Measurements from ENCODE around the gene RHBDL1. TPM values are rescaled to one million over a fixed set of nuclear protein-coding genes. Genes with fewer than 3 reads are reported as not detected.
A peak's percentile ranks its signal among the peaks of the same experiment; 100 is the strongest.

The RHBDL1 gene
- total and polyA plus RNA-seq, 9 of the 15 experiments (the other 6 are each of a cell fraction or from before 2014, with no cell fraction given), result 0.03 to 5.6 (median 1.3) TPM; not detected in 1

GRCh38 chr16:723695-724094, 48.2 kb downstream of the RHBDL1 start:
- H3K9me3 ChIP-seq (replicated peaks; ENCODE audit: control insufficient read depth, insufficient read depth, low read depth, low read length), result no peaks in the 10 kb centered on the region
- WGBS (ENCODE audit: insufficient coverage, low coverage, missing lambda C conversion rate), result 76% methylated on average over 8 of the region's 9 CpGs
- ChIA-PET POLR2A (interaction anchor here (0.6 to 4.5 kb wide), 6 partner anchors 13 to 370 kb away, joined by 3 to 25 read pairs (median 3); no protein-coding TSS in a partner anchor), CTCF (ENCODE audit: low intra/inter-chr PET ratio) (no interaction called here)
- peak overlapping the region in 1 of 2 experiments; percentile 99; a peak in 2 of 4 replicates for H3K9ac ChIP-seq (ENCODE audit: insufficient read depth in 1 of 2, low read depth in 2 of 2, low read length in 2 of 2)
- intact Hi-C loops (cut with micrococcal nuclease), result no loop called here
- peaks cover 16% of the 10 kb centered on the region; the same call in 2 of the 3 replicates for H3K36me3 ChIP-seq (ENCODE audit: control insufficient read depth, insufficient read depth, low read length)
- FAIRE-seq, result no peak
- no peak overlapping the region for H2AFZ ChIP-seq (ENCODE audit: low read depth, low read length)
- in situ Hi-C loops (cut with MboI), result no loop called here
- no peak for ATAC-seq
- no peaks in the 10 kb centered on the region; the same call in 1 of the 2 replicates for H4K20me1 ChIP-seq (replicated peaks; ENCODE audit: control insufficient read depth, insufficient read depth, low read length)
- H3K27ac ChIP-seq (ENCODE audit: extremely low read depth, low read depth, low read length), result no peak overlapping the region
- H3K27me3 ChIP-seq (ENCODE audit: control insufficient read depth in 2 of 2, insufficient read depth in 2 of 2, low read length in 2 of 2), result no peaks in the 10 kb centered on the region
- DNase-seq (ENCODE audit: extremely low read depth in 1 of 4, low spot score in 3 of 4), result no peak
- no peak overlapping the region for H3K4me3 ChIP-seq
- no TSS peak for BruUV-seq (replicated peaks)
- H3K4me1 ChIP-seq (replicated peaks in 1 of 2; ENCODE audit: control insufficient read depth in 2 of 2, insufficient read depth in 2 of 2, low read length in 2 of 2), result peaks cover 18 to 96% of the 10 kb centered on the region in 2 experiments
- H3K4me2 ChIP-seq (ENCODE audit: insufficient read depth, low read length), result no peak overlapping the region
- H3K79me2 ChIP-seq (ENCODE audit: control insufficient read depth, insufficient read depth, low read length), result peaks cover 54% of the 10 kb centered on the region
- TF ChIP-seq, protein P1, sequence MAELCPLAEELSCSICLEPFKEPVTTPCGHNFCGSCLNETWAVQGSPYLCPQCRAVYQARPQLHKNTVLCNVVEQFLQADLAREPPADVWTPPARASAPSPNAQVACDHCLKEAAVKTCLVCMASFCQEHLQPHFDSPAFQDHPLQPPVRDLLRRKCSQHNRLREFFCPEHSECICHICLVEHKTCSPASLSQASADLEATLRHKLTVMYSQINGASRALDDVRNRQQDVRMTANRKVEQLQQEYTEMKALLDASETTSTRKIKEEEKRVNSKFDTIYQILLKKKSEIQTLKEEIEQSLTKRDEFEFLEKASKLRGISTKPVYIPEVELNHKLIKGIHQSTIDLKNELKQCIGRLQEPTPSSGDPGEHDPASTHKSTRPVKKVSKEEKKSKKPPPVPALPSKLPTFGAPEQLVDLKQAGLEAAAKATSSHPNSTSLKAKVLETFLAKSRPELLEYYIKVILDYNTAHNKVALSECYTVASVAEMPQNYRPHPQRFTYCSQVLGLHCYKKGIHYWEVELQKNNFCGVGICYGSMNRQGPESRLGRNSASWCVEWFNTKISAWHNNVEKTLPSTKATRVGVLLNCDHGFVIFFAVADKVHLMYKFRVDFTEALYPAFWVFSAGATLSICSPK (IDR thresholded peaks at IDR 0.05; ENCODE audit: borderline replicate concordance), result no peak
- TF ChIP-seq FOXA3 (CRISPR knock-in tag; conservative IDR thresholded peaks at IDR 0.05 in 1 of 2, IDR thresholded peaks at IDR 0.05 in 1 of 2), result no peak
- TF ChIP-seq MTA3 (IDR thresholded peaks at IDR 0.05; ENCODE audit: borderline replicate concordance), result no peak
- TF ChIP-seq CTBP1 (IDR thresholded peaks at IDR 0.05; ENCODE audit: borderline replicate concordance), result no peak
- no peak for TF ChIP-seq ELF1 (tag; IDR thresholded peaks at IDR 0.05)
- TF ChIP-seq POLR2G (IDR thresholded peaks at IDR 0.05; ENCODE audit: low read depth, low read length), result 0 out of 2 replicates have a peak, but pooled peaks have one; percentile 15
- TF ChIP-seq TAF9B (IDR thresholded peaks at IDR 0.05; ENCODE audit: partially characterized antibody), result no peak
- no peak for TF ChIP-seq ZNF436 (CRISPR knock-in tag; IDR thresholded peaks at IDR 0.05)
- no peak for TF ChIP-seq YY1 (IDR thresholded peaks at IDR 0.05; ENCODE audit: borderline replicate concordance in 1 of 3, control insufficient read depth in 1 of 3, extremely low read depth in 1 of 3, insufficient read depth in 3 of 3, insufficient read length in 1 of 3, insufficient replicate concordance in 2 of 3, low read depth in 1 of 3, low read length in 2 of 3)
- TF ChIP-seq, protein P2, sequence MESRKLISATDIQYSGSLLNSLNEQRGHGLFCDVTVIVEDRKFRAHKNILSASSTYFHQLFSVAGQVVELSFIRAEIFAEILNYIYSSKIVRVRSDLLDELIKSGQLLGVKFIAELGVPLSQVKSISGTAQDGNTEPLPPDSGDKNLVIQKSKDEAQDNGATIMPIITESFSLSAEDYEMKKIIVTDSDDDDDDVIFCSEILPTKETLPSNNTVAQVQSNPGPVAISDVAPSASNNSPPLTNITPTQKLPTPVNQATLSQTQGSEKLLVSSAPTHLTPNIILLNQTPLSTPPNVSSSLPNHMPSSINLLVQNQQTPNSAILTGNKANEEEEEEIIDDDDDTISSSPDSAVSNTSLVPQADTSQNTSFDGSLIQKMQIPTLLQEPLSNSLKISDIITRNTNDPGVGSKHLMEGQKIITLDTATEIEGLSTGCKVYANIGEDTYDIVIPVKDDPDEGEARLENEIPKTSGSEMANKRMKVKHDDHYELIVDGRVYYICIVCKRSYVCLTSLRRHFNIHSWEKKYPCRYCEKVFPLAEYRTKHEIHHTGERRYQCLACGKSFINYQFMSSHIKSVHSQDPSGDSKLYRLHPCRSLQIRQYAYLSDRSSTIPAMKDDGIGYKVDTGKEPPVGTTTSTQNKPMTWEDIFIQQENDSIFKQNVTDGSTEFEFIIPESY (CRISPR knock-in tag; IDR thresholded peaks at IDR 0.05), result 0 out of 2 replicates have a peak, but pooled peaks have one; percentile 27
- no peak for TF ChIP-seq ZNF592 (IDR thresholded peaks at IDR 0.05)
- TF ChIP-seq ZNF316 (IDR thresholded peaks at IDR 0.05), result no peak
- no peak for TF ChIP-seq ETS2 (tag; IDR thresholded peaks at IDR 0.05; ENCODE audit: borderline replicate concordance, poor library complexity, severe bottlenecking)
- peaks cover 3% of the 10 kb centered on the region for H3K9me1 ChIP-seq (ENCODE audit: control insufficient read depth, insufficient read depth, low read length)

Data from K562 (cell line).